ENCODE results near the gene TNFSF18.

Gene TNFSF18

GRCh38 chr1:173014160-173014559, 36.6 kb downstream of the TNFSF18 start:
- TF ChIP-seq CTCF (IDR thresholded peaks at IDR 0.05): no peak

DNA sequence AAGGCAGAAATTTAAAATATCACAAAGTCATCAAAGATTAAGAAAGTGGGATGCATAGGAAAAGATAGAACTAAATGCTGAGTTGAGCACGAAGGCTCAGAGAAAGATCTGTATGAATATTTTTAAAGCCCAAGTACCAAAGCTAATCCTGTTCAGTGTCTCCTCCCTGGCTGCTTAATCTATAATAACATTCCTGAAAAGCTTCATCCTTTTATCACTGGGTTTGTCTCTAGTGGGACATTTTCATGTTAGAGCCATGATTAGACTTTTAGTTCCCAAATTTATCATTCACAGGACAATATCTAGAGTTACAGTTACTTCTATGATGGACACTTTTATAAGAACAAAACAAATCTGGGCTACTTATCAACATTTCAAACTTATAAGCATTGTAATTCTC, 38.6 kb downstream of the TNFSF18 start:
- TF ChIP-seq CTCF (IDR thresholded peaks at IDR 0.05): no peak

- TF ChIP-seq CTCF (IDR thresholded peaks at IDR 0.05): no peak
Measured at GRCh38 chr1:173009597-173009996, 41.1 kb downstream of the TNFSF18 start.

DNA sequence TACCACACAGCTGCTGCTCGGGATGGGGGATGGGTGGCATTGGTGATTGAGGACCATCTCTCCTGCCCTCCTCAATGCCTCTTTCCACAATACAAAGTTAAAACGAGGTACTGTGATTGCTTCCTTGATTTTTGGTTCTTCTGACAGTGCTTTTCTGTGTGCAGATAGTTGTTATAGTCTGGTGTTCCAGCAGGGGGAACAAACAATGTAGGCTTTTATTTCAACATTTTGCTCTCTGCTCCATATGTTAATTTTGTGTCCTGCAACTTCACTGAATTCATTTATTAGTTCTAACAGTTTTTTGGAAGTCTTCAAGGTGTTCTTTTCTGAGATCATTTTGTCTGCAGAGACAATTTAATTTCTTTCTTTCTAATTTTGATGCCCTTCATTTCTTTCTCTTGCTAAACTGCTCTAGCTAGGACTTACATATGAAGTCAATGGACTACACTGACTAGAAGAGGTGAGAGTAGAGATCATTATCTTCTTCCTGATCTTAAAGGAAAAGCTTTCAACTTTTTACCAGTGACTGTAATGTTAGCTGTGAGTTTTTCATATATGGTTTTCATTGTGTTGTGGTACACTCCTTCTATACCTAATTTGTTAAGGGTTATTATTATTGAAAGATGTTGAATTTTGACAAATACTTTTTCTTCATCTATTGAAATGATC, 45.4 kb downstream of the TNFSF18 start:
- no peak for TF ChIP-seq CTCF (IDR thresholded peaks at IDR 0.05)

- no peak for TF ChIP-seq CTCF (IDR thresholded peaks at IDR 0.05)
Measured at GRCh38 chr1:173002891-173003838, 47.6 kb downstream of the TNFSF18 start.

DNA sequence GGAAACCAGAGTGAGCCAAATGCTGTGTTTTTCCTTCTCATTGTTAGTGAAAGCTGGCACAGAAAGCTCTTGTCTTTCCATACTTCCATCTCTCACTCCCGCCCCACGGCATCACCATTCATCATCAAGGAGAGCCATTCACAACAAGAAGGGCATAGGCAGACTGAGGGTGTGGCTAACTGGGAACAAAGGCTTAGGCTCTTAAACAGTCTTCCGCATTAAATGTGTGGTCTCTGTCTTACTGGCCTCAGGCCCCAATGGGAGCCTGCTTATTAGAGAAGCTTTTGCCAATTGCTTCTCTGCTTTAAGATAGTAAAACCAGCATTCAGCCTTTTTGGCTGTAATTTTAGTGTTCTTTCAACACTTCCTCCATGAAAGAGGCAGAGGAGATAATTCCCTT, 51.4 kb downstream of the TNFSF18 start:
- no peak for TF ChIP-seq CTCF (IDR thresholded peaks at IDR 0.05)

DNA sequence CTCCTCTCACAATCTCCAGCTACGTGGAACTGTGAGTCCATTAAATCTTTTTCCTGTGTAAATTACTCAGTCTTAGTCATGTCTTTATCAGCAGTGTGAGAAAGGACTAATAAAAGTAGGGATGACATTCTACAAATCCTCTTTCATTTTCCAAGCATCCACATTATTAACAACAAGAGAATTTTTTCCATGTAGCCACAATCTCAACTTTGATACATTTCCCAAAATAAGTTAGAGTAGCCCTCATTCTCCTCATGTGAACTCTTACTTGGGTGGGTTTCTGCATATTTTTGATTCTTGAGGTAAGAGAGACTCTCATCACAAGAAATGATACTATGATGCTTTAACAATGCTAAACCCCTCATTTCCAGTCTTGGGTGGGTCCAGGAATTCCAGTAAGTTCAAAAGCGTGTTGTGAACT, 52.8 kb downstream of the TNFSF18 start:
- no peak for TF ChIP-seq CTCF (IDR thresholded peaks at IDR 0.05)
